Measurements from ENCODE around the gene MACROH2A2. TPM values are rescaled to one million over a fixed set of nuclear protein-coding genes. Genes with fewer than 3 reads are reported as not detected.

Gene MACROH2A2
- total and polyA plus RNA-seq, 2 of the 8 experiments (the other 6 are each of a cell fraction or from before 2014, with no cell fraction given), result 7.9 to 9.3 TPM

GRCh38 chr10:70084189-70084588, 31.5 kb downstream of the MACROH2A2 start (continued):
- no peak for TF ChIP-seq CHD7 (IDR thresholded peaks at IDR 0.05; ENCODE audit: insufficient replicate concordance, low read length)
